NCI-H748 (cell line): ENCODE results near the gene CAMK2D.
A peak's percentile ranks its signal among the peaks of the same experiment; 100 is the strongest.

Source experiments
- DNase-seq: peaks from one replicate; lab custom pipeline; 2025; ENCODE audit not compliant: unreplicated experiment; lab: John Stamatoyannopoulos, UW

The CAMK2D gene

GRCh38 chr4:113496698-113497097, 264.8 kb downstream of the CAMK2D start:
- DNase-seq: no peak

GRCh38 chr4:113495790-113496189, 265.7 kb downstream of the CAMK2D start:
- no peak for DNase-seq

- no peak for DNase-seq
These were observed 278.4 kb downstream of the CAMK2D start for GRCh38 chr4:113483131-113483530.

- no peak for DNase-seq
These were observed 279.2 kb downstream of the CAMK2D start for GRCh38 chr4:113482325-113482724.

- no peak for DNase-seq
These were observed 279.7 kb downstream of the CAMK2D start for GRCh38 chr4:113481820-113482219.

GRCh38 chr4:113480109-113480508, 281.4 kb downstream of the CAMK2D start:
- no peak for DNase-seq

- no peak for DNase-seq
These were observed 283.5 kb downstream of the CAMK2D start for GRCh38 chr4:113478032-113478431.

- DNase-seq: no peak
These were observed 284.7 kb downstream of the CAMK2D start for GRCh38 chr4:113476800-113477199.

GRCh38 chr4:113474017-113474416, 287.5 kb downstream of the CAMK2D start:
- DNase-seq: no peak

GRCh38 chr4:113472864-113473263, 288.7 kb downstream of the CAMK2D start:
- DNase-seq: no peak

- no peak for DNase-seq
These were observed 290.2 kb downstream of the CAMK2D start for GRCh38 chr4:113471146-113471860.

GRCh38 chr4:113469926-113470325, 291.6 kb downstream of the CAMK2D start:
- DNase-seq: no peak

GRCh38 chr4:113469023-113469390, 292.5 kb downstream of the CAMK2D start:
- no peak for DNase-seq

- no peak for DNase-seq
These were observed 293.1 kb downstream of the CAMK2D start for GRCh38 chr4:113468165-113469022.

- no peak for DNase-seq
These were observed 294.0 kb downstream of the CAMK2D start for GRCh38 chr4:113467581-113467980.

GRCh38 chr4:113462286-113462685, 299.3 kb downstream of the CAMK2D start:
- no peak for DNase-seq

- DNase-seq: no peak
These were observed 300.3 kb downstream of the CAMK2D start for GRCh38 chr4:113461281-113461680.

GRCh38 chr4:113457886-113458285, 303.7 kb downstream of the CAMK2D start:
- DNase-seq: no peak

- no peak for DNase-seq
These were observed 304.4 kb downstream of the CAMK2D start for GRCh38 chr4:113457121-113457520.

GRCh38 chr4:113455061-113455460, 306.5 kb downstream of the CAMK2D start:
- DNase-seq: no peak

GRCh38 chr4:113452868-113453620, 308.5 kb downstream of the CAMK2D start:
- peak; percentile 22 for DNase-seq

GRCh38 chr4:113452152-113452551, 309.4 kb downstream of the CAMK2D start:
- no peak for DNase-seq
